GM04504 (cell line): ENCODE data around the gene SLC9A9.
"Not testable (repeated sequence)": the region's sequence is repeated elsewhere in the genome, so short reads cannot be mapped to it uniquely, and the experiment has no call there.

ENCODE experiments used
- DNase-seq: peaks from one replicate; pipeline ENCODE4 v3.0.0-alpha.2; 2012; ENCODE audit warnings: low read depth

The SLC9A9 gene

DNA sequence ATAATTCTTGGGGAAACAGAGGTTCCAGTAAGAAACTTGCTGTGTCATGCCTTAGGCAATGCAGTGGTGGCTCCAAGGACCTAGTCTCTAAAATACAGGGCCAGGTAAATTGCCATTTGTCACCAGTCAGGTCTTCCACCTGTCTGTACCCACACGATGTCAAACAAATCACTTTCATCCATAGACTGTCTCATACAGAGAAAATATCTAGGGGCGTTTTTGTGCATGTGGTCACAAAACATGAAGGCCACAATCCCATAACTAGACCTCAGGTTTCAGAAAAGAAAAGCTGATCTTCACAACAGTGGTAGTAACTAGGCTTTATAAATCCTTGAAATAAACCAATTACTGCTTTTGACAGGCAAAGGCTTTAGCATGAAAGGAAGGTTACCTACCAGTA lies 92.3 kb downstream of the SLC9A9 start:
- no peak for DNase-seq

DNA sequence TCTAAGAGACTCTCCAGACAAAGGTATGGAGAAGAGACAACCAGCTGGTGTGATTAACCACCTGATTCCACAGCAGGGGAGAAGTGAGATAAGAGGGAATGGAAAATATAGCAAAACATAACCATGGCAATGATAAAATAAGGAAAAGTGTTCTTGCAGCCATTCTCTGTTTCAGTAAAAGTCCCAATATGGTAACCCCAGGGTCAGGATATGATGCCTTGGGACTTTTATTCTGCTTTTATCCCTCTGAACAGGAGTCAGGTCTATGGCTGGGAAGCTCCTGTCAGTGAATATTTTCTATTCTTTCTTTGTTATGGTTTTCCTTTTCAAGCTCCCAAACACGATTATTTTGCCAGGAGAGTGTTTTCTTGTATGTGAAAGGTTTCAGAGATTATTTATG lies 94.2 kb downstream of the SLC9A9 start:
- no peak for DNase-seq

DNA sequence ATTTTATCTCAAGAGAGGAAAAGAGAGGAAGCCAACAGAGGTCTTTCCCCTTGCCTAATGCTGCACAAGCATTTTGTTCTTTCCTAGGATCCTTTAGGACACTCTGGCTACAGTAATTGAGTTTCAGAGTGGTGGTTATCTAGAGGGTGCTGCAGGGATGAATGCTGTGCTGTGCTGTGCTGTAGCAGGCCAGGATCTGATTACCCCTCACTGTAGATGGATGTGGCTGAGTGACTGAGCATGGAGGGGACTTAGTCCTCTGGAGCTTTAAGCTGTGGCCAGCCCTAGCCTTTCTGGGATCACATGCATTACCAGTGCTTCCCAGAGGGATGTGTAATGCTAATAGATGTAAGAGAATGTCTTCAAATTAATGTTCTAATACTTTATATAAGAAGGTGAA lies 94.8 kb downstream of the SLC9A9 start:
- no peak for DNase-seq

DNA sequence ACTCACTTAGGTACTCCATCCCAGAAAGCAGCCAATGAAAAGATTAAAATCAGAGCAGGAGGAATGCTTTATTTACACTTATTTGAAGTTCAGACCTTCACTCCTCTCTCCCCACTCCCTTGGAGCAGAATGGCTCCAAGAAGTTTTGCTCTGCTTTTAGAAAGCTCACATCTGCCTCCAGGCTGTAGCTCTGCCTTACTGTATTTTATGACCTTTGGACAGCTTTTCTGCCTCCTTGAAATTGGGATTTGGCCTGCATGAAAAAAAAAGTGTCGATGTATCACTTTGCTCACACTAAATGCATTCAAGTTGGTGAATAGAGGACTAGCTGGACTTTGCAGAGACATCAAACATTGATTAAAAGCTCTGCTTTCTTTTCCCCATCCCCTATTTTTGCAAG lies 95.3 kb downstream of the SLC9A9 start:
- DNase-seq = no peak

DNA sequence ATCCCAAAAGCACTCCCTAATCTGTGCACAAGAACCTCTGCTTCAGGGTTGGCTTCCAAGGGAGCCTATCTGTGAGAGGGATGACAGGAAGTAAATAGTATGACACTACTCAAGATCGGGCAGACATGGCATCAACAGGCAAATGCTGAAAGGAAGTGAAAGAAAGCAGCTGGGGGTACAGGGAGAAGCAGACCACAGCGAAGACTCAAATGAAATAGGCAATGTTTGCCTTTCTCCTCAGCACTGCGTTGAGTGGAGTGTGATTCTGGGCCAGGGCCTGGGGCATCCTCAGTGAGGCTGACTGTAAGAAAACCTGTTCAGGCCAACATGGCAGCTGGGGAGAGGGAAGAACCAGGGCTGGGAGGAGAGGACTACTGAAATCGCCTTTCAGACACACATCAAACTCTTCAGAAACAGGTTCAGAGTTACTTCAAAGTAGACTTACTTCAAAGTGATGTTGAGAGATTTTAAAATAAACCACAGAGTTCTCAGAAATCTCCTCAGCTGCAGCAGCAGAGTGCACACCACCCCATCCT lies 96.6 kb downstream of the SLC9A9 start:
- DNase-seq = no peak

- DNase-seq = no peak
Measured at GRCh38 chr3:143750841-143751240, 97.4 kb downstream of the SLC9A9 start.

DNA sequence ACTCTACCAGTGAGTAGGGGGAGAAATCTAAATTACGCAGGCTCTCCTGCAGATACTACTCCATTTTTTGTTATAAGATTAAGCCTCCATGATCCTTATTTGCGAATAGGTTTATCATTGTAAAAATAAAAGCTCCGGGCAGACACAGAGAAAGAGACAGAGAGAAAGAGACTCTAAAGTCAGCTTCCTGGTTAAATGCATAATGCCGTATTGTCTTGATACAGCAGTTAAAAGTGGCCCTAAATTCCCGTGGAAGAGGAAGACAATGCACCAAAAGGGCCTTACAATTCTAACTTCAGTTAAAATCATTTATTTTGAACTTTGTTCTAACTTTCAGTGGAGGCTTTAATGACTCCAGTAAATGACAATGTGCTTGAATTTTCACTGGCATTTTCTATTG lies 98.3 kb downstream of the SLC9A9 start:
- DNase-seq = no peak

DNA sequence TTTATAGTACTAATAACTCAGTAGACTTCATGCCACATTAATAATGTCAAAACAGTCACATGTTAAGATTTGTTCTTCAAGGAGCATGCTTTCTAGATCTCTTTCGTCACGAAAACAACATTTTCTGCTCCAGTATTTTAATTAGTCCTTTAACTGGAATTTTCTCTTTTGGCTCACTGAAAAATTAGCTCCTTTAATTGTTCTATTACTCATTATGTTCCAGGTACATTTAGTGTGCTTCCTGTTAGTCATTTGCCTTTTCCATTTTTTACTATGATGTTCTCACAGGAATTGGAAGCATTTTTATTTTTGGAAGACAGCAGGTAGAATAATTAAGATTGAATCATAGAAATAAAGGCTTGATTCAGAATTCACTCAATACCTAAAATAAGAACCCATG lies 111.2 kb downstream of the SLC9A9 start:
- no peak for DNase-seq

GRCh38 chr3:143736205-143736997 lies 111.9 kb downstream of the SLC9A9 start:
- no peak for DNase-seq

DNA sequence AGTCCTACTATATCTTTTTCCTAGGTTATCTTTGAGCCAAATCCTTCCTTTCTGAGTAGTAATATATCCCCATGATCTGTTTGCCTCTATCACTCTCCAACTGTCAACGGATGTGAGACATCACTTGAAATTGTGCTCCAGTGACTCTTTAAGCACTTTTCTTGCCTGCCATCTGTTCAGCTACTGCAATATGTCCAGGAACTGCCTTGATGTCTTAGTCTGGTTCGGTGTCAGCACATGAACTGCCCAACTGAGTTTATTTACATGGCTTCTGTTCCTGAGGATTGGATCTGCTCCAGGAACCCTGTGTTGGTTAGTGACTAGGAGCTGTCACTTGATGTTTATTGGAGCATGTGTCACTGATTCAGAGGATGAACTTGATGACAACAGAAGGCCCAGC lies 116.5 kb downstream of the SLC9A9 start:
- DNase-seq = no peak

DNA sequence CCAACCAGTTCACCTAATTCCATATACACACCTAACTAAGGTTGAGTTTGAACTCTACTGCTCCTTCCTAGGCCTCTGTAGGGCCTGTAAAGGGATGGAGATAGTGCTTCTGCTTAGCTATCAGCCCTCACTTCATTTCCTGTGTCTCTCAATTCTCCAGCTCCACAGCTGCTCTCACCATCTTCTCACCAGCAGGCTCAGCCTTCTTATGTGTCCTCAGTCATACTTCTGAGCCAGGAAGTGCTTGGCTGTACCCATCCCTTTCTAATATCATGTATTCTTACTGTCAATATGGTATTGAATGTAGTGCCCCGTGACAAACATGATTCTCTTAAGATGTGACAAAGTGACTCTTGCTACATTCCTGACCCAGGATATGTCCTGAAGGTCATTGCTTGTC lies 116.9 kb downstream of the SLC9A9 start:
- no peak for DNase-seq

DNA sequence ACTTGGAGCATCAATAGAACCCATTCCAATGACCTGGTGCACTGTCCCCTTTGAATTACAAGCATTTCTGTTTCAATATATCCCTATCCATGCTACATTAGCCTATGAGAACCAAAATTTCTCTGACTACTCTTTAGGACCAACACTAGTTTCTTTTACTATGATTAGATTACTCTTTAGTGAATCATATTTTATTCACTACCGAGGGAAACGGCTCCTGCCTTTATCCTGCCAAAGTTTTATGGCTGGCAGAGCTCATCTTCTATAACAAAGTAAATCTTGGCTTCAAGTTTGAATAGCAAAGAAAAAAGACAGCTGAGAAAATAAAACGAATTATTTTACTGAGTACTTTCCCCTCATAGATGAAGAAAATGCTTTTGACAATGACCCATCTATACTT lies 120.9 kb downstream of the SLC9A9 start:
- DNase-seq = no peak

DNA sequence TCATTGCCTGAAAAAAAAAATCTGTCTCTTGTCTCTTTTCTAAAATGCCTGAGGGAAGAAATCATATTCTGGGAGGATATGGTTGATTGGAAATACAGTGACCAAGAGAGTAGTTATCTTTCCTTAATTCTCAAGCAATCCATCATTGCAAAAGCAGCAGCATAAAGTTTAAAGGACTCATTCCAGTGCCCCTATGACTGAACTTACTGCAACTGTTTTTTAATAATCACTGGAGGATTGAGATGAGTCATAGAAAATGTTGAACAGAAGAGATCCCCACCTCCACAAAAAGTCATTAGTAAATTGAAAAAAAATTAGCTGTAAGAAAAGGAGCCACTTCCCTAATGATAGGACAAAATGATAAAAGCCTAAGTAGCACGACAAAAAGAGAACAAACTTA lies 121.5 kb downstream of the SLC9A9 start:
- no peak for DNase-seq

GRCh38 chr3:143720381-143720780 lies 127.9 kb downstream of the SLC9A9 start:
- no peak for DNase-seq

DNA sequence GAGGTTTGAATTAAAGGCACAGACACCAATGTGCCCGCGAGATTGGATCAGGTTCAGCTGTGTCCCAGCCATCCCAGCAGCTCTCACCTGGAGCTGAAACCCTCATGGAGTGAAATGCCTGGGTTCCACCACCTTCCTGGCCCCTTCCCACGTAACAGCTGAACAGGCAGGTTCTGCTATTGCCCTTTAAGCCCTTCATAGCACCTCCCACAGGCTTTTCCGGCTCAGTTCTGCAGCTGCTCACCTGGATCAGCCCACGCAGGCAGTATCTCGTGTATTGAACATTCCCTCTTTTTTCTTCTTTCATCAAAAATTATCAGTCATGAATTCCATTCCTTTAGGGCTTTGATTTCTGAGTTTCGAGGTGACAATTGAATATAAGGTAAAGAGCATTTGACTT lies 129.8 kb downstream of the SLC9A9 start:
- no peak for DNase-seq

DNA sequence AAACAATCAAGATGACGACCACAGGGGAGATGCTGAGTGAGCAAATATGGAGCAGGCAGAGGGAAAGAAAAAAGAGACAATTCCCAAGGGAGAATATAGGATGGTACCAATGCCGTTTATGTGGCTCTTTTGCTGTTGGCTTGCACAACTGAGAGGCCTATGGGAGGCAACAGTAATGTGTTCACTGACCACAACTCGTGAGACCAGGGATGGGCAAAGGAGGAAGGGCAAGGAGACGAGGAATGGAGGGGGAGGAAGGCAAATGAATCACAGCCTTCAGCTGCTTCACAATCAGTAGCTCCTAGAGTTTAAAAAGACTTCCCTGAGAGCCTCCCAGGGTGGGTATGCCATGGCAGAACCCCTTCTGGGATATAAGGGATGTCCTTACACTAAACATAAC lies 131.5 kb downstream of the SLC9A9 start:
- DNase-seq = no peak

GRCh38 chr3:143712522-143712921 lies 135.7 kb downstream of the SLC9A9 start:
- DNase-seq = no peak

GRCh38 chr3:143707848-143708247 lies 140.4 kb downstream of the SLC9A9 start:
- no peak for DNase-seq

- DNase-seq = no peak
Measured at GRCh38 chr3:143700431-143700975, 147.8 kb downstream of the SLC9A9 start.

GRCh38 chr3:143699424-143699823 lies 148.8 kb downstream of the SLC9A9 start:
- no peak for DNase-seq

DNA sequence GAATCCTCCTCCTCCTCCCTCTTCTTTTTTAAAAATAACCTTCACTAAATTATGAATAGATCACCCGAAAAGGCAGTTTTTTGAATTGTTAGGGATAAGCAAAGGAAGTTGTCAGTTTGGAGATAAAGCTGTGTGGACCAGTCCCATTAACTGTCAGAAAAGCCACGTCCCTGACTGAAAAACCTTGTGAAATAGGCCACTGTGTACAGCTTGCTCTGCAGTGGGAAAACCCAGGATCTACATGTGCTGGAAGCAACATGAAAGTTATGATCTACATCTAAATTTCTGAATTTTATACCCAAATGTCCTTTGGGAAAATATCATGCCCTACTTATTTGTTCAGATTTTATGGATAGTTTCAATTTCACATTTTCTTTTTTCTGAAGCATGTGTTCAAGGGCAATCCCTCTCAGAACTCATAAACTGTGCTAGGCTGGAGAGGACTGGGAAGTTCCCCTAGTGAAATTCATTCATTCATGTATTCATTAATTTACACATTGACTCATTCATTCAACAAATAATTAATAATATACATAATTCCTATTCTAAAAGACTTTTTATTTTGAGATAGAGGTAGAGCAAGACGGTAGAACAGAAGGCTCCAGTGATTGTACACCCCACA lies 149.5 kb downstream of the SLC9A9 start:
- no peak for DNase-seq

- DNase-seq = no peak
Measured at GRCh38 chr3:143697975-143698374, 150.3 kb downstream of the SLC9A9 start.

GRCh38 chr3:143695333-143695732 lies 152.9 kb downstream of the SLC9A9 start:
- DNase-seq = not testable (repeated sequence)
